ENCODE measurements around the gene STX10.

DNA sequence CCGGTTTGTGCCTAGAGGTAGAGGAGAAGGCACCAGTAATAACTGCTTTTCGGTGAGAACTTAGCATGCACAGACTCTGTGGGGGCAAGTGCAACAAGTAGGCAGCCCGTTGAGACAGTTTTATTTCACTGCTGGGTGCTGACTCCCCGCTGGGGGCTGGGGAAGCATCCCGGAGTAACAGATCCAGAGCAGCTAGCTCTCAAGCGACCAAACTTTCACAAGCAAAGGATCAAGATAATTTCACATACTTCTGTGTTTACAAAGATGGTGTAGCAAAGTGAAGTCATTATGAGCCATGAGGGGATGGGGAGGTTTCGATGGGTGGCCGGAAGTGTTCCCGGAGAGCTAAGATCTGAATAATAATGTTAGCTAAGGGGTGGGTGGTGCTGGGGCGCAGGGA is 29.4 kb downstream of the STX10 start:
- TF ChIP-seq, protein P1, sequence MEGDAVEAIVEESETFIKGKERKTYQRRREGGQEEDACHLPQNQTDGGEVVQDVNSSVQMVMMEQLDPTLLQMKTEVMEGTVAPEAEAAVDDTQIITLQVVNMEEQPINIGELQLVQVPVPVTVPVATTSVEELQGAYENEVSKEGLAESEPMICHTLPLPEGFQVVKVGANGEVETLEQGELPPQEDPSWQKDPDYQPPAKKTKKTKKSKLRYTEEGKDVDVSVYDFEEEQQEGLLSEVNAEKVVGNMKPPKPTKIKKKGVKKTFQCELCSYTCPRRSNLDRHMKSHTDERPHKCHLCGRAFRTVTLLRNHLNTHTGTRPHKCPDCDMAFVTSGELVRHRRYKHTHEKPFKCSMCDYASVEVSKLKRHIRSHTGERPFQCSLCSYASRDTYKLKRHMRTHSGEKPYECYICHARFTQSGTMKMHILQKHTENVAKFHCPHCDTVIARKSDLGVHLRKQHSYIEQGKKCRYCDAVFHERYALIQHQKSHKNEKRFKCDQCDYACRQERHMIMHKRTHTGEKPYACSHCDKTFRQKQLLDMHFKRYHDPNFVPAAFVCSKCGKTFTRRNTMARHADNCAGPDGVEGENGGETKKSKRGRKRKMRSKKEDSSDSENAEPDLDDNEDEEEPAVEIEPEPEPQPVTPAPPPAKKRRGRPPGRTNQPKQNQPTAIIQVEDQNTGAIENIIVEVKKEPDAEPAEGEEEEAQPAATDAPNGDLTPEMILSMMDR (conservative IDR thresholded peaks at IDR 0.05), result no peak
- no peak for TF ChIP-seq ZFX (IDR thresholded peaks at IDR 0.05)

Measured in C4-2B (cell line).